ENCODE data around the gene DDX24.

DDX24 gene

DNA sequence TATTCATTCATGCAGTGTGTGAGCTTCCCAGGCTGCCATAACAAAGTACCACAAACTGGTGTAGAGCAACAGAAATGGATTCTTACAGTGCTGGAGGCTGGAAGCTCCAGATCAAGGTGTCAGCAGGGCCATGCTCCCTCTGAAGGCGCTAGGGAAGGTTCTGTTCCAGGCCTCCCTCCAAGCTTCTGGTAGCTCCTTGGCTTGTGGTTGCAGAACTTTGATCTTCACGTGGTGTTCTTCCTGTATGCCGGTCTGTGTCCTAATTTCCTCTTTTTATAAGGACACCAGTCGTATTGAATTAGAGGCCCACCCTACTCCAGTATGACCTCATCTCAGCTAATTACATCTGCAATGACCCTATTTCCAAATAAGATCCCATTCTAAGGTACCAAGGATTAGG, 51.7 kb downstream of the DDX24 start:
- no peak for DNase-seq

DNA sequence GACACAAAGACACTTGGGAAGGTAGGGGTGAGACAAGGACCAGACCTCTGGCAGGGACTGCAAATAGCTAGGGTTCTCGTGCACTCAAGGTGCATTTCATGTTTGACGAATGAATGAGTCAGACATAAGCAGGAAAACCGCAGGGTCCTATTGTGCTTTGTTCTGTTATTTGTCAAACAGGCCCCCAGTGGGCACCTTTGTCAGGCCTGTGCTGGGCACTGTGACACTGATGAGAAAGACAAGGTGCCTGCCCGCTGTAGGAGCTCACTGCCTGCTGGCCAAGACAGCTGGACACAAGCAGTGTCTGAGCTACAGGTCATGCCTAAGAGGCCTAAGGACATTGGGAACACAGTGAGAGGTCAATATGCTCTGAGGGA, 52.6 kb downstream of the DDX24 start:
- DNase-seq, result no peak

DNA sequence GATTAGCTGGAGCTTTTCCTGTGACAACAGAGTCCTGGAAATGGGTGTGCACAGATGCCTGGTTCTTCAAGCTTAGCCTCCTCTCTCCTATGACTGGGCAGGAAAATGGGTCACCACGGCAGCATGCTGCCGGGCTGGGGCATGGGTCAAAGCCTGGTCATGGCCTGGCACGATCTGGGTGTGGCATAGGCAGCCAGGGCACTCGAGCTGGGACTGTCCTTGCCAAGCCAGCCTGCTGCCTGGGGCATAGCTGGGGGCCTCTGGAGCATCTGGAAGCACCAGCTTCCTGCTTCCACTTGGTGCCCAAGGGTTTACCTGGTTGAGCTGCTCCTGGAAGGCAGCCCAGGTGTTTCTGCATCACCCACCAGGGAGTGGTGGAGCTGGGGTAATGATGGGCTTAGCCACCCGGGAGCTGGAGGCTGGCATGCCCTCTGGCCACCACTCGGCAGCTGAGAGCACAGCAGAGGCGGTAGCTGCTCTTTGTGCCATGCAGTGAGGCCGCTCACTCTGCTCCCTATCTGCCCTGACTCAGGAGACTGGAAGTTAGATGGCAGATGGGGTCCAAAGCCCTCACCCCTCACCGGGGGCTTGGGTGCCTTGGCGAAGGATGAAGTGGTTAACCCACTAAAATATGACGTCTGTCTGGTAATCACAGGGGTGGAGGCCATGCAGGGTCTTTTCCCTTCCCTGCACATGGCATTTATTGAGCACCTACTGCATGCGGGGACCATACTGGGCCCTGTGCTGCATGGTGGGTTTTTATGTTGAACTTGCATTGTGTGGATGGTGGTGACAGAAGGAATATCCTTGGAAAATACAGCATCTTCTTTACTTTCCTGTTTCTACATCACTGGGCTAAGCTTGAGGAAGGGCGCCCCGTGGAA, 53.2 kb downstream of the DDX24 start:
- DNase-seq, result peak; percentile 23

DNA sequence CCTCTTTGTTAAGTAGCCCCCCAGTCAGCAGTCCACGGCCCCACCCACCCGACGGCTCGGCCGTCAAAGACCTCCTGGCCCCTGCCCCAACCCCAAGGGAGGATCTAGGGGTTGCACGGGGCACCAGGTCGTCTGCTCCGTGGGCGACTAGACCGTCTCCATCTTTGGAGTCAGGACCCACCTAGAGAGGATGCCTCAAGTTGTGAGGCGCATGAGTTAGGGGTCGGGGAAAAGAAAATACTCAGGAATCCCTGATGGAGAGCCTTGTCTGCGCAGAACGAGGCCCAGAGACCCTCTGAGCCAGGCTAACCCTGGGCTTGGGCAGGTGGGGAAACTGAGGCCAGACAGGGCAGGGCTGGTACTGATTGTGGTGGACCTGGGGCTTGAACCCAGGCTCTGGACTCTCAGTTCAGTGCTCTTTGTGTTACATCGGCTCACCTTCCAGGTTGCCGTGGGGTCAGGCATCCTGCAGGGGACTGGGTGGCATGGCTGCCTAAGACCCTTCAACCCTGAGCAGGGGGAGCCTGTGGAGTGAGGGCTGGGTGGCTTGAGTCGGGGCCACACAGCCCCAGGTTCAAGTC, 54.0 kb downstream of the DDX24 start:
- DNase-seq, result no peak

DNA sequence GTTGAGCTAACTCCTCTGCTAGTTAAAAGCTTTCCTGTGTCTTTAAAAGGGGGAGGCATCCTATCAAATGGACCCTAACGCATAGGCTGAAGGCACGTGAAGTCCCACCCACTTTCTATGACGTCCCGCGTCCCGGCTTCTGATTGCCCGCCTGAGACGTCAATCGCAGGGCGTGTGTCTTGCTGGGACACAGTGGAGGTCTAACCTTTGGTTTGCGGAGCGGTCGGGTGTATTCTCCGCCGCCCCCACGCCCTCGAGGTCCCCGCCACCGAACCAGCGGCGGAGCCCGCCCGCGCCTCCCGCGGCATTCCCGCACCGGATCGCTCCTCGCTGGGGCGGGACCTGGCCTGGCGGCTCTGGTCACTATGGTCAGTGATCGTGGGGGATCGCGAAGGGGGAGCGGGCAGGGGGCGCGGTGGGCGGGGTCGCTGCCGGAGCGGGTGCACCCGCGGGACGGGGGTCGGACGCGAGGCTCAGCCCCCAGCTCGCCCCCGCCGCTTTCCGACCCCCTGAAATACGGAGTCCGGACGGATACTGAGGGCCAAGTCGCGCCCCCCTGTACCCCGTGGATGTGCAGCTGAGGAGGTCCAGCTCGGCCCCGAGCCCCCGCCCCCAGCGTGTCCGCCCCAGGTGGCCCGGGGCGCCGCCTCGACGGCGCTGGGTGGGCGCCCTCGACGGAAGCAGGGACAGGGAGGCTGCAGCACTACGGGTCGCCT, 54.7 kb downstream of the DDX24 start, which contains the start of gene OTUB2:
OTUB2 (plus strand) TSS at position 168 of the 716 bp plus-strand sequence; CDS start at position 366, 198 bp downstream.
- DNase-seq, result peak; percentile 98

DNA sequence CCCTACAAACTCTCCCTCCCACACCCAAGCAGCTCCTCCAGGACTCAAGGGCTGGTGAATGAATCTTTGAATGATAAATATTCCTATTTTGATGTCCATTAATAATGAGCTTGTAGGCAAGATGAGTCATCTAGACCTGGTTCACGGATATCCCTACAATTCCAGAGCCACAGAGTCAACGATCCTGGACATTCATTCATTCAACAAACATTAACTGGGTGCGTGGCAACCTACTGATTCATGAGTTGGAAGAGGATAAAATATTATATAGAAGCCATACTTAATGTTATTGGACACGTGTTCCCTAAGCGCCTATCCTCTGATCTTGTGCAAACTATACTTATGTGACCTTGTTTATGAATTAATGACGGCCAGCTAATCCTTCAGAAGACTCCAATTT, 55.3 kb downstream of the DDX24 start:
- no peak for DNase-seq

DNA sequence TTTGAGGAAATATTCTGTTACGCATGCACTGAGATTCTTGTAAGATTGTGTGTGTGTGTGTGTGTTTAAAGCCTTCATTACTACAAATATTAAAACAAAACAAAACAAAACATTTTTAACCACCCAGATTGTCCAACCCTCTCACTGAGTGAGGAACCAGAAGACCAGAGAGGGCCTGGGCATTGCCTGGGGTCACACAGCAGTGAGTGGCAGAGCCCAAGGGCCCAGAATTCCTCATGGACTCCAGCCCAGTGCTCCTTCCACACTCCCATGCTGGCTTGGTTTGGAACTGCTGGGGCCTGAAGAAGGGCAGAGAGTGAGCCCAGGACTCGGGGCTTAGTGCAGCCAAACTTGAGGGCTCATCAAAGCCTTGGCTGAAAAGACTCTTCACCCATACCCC, 56.5 kb downstream of the DDX24 start:
- DNase-seq, result no peak

DNA sequence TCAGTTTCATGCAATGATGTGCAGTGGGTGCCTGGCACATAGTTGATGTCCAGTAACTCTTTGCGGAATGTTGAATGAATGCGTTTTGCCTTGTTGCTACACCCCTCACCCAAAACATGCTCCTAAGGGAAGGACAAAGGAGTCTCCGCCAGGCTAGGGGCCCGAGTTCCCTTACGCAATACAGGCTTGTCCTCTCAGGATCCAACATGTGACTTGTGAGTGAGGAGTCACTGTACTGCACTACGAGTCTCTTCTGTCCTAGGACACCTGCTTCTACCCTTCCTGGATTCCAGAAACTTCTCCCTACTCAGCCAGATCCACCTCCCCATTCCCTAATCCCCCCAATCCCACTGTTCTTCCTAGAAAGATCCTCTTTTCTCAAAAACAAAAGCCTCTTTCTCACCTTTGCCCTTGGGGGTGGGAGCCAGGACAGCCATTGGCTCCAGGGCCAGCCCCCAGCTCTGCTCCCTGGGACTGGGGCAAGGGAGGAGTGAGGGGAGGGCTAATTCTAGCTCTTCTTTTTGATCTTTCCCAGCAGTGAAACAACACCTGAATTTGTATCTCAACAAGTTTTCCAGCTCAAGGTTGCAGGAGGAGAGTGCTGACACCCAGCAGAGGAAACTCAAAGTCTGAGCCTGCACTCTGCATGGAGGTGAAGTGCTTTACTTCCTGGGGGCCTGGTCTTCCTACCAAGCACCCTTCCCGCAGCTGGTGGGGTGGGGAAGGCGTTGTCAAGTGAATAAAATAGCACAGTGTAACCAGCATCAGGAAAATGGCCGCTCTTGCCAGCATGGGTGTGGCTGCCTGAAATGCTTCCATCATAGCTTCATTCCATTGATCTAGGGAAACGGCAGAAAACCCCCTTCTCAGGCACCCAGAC, 58.2 kb downstream of the DDX24 start:
- no peak for DNase-seq

DNA sequence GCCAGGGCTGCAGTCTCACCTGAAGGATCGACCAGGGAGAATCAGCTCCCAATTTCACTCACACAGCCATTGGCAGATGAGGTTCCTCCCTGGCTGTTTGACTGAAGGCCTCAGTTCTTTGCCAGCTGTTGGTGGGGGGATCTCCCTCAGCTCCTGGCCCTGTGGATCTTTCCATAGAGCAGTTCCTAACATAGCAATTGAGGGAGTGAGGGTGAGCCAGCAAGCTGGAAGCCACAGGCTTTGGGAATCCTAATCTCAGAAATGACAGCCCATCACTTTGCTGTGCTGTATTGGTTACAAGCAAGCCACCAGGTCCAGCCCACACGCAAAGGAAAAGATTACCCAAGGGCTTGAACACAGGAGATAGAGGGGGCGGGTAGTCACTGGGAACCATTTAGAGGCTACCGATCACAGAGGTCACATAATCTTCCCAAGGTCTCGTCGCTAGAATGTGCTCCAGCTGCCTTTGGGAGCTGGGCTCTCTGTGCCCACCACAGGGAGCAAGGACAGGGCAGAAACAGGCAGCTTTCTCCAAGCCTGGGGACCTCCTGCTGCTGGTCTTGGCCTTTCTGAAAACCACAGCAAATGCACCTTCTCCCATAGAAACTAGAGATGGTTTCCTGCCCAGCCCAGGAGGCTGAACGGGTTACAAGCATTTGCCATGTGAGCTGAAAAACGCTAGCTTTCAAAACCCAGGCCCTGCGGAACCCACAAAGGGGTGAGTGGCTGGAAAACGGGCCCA, 59.4 kb downstream of the DDX24 start:
- DNase-seq, result no peak

DNA sequence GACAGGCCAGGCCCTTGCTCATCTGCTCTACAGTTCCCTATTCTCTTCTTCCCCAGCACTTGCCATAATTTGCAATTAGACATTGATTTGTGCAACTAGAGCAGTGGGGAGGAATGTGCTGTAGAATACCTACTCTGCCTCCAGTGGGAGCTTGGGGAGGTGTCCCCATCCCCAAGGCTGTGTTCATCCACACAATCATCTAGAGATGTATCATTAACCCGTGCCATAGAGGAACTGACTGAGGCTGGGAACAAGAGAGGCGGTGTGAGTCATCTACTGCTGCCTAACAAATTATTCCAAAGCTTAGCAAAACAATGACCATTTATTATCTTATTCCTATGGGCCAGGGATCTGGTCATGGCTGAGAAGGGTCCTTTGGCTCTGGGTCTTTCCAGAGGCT, 60.0 kb downstream of the DDX24 start:
- no peak for DNase-seq

DNA sequence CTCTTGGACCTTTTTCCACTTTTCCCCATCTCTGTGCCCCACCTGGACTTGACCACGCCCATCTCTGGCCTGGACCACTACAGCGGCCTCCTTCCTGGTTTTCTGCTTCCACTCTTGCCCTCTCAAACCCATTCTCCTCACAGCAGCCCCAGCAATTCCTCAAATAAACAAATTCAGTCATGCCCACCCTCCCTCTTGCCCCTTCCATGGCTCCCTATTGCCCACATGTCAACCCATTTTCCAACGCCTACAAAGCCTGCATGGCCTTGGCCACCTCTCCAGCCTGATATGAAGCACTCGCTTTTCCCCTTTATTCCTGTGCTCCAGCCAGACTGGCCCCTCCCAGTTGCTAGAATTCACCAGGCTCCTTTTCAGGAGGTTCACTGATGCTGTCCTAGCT, 60.7 kb downstream of the DDX24 start:
- no peak for DNase-seq

DNA sequence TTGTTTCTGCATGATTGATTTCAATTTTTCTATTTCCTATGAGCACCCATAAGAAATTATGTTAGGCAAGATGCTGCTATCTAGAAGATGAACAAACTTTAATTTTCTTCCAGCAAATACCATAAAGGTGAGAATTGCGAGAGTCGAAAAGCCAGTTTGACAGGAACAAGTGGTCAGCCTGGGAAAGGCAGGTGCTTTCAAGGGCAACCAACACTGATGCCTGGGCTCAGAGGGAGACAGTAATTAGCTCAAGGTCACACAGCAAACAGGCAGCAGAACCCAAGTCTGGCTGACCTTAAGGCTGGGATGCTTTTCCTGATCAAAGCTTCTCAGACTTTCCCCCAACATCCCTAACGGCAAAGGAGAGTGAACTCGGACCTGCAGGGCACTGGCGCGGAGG, 61.7 kb downstream of the DDX24 start:
- DNase-seq, result no peak

DNA sequence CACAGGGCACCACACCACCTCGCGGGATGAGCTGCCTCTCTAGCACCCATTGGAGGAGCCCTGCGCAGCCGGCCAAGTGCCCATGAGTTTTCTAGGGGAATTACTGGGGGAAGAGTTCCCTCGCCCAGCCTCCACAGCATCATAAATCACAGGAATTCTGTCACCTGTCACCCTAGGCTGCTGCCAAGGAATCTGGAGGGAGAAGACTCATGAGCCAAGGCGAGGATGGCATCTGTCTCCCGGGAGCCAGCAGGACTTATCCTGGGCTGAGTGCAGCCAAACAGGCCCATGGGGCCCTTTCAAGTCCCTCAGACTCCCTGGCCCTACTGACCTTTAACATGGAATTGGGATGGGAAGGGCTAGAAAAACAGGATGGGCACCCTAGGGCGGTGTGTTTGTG, 62.7 kb downstream of the DDX24 start:
- DNase-seq, result no peak

DNA sequence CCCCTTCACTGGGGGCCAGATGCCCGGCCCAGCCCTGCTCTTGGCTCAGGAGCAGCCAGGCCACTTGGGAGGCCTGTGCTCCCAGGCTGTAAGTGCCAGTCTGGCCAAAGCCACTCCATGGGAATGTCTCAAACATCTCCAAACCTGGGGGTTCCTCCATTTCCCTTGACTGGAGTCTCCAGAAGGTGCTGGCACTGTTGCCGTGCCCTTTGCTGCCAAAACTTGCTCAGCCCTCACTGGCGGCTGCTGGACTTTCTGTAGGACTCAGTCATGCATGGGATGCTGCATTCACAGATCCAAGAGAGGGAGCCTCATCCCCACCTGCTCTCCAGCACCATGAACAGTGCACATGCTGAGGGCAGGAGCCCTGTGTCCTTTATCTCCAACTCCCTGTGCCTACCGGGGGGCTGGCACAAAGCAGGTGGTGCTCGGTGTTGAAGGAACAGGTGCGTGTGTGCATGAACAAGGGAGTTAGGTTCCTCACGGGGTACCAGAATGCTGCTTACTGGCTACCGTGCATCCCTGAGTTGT, 64.5 kb downstream of the DDX24 start:
- DNase-seq, result no peak

DNA sequence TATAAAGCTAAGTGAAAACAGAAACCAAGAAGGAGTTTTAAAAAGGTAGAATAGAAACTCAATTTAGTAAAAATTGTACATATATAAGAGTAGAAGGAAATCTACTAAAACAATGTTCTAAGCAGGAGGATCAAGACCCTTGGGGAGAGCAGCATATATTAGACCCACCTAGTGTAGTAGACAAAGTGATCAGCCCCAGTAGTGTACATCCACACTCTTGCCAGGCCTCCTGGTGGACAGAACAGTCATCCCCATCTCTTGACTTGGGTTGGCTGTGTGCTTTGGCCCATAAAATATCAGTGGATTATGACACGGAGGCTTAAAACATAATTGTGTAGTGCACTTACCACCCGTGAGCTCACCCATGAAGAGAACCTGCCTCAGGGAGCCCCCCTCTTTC, 65.8 kb downstream of the DDX24 start:
- DNase-seq, result no peak

DNA sequence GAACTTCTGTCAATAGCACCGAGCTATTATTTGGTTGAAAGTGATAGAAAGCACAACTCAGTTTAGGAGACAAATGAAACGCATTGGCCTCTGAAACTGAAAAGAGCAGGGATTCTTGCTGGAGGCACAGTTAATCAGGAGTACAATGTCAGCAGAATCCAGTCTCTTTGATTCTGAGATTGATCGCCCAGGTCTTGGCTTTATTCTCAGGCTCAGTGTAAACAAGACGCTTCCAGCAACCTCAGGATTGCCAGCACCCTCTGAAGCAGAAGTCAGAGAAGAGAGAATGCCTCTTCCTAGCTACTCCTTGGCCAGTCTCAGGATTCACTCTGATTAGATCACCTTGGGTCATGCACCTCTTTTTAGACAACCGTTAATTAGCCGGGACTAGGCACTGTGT, 66.6 kb downstream of the DDX24 start:
- no peak for DNase-seq

DNA sequence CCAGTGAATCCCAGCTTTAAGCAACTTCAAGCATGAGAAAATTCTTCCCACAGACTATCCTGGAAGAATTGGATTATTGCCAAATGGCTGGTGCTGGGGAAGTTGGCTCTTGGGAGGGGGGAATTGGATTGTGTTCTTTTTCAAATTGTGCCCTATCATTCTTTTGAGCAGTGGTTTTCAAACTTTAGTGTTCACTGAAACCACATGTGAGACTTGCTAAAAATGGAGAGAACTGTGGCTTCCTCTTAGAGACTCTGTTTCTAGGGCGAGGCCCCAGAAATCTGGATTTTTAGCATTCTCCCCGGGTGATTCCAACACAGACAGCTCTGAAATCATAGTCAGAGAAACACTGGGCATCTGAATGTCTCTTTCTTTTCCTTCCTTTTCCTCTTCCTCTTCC, 69.2 kb downstream of the DDX24 start:
- DNase-seq, result peak; percentile 21

DNA sequence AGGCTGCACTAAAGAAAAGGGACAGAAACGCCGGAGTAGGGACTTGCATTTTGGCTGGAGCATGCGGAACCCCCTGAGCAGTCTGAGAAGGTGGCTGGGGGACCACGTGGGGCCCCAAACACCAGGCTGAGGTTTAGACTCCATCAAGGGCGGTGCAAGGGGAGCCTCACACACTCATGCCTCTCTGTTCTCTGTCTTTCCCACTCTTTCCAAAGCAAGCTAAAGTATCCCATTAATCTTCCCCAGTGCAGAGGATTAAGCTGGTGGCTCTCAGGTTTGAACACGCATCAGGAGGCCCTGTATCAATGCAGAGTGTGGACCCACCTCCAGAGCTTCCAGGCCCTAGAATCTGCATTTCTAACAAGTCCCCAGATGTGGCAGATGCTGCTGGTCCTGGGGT, 70.4 kb downstream of the DDX24 start:
- no peak for DNase-seq

DNA sequence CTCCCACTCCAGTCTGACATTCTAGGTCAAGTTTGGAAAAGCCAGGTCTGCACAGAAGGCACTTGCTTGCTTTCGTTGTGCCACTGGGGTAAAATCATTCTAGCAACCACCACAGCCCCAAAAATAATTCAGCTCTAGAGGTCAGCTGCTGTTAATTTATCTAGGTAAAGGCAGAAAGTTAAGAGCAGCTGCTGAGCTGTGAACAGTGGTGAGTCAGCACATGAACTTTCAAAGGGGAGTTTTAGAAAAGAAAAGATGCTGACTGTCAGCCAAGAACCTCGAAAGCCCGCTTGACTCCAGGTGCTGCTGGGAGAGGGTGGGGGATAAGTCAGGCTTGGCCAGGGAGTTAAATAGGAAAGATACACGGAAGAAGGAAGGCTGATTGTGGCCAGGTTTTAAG, 71.2 kb downstream of the DDX24 start:
- peak; percentile 92 for DNase-seq

DNA sequence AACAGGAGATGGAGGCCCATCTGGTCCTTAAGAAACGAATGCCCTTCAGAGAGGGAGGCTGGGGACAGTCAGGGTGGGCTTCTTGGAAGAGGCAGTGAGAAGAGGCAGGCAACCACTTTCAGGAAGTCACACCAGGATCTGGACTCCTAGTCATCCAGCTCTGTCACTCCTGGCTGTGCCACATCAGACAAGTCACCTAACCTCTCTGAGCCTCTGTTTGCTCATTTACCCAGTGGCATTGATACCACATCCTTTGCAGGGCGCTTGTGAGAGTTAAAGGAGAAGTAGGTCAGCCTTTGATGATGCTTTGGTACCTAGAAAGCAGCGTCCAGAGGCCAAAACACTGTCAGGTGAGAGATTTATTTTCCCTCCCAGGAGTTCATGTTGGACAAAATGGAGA, 72.8 kb downstream of the DDX24 start:
- no peak for DNase-seq

DNA sequence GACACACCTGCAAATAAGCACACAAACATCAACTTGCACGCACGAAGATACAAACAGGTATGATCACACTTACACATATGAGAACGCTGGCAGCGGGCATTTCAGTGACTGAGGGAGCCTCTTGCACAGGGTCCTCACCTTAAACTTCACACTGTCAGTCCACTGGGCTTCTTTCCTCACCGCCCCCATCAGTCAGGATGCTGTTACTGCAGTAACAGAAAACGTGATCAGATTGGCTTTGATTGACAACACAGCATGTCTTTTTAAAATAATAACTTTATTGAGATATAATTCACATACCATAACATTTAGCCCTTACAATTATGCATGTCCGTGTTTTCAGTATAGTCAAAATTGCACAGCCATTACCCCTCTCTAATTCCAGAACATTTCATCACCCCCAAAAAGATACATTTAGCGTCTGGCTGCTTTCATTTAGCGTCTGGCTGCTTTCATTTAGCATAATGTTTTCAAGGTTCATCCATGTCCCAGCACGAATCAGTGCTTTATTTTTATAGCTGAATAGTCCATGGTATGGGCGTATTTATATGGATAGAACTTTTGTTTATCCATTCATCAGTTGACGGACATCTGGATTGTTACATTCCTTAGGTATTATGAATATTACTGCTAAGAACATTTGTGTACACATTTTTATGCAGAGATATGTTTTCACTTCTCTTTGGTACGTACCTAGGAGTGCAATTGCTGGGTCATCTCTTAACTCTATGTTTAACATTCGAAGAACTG, 75.5 kb downstream of the DDX24 start:
- DNase-seq, result no peak
